NB4 (cell line): ENCODE data around the gene FBXL17.

Source experiments
- DNase-seq: peaks from one replicate; pipeline ENCODE4 v3.0.0; 2010; ENCODE audit warnings: low read depth
- H3K4me3 ChIP-seq: one replicate; pipeline ENCODE4 v1.5.1; 2011; ENCODE audit warnings: mild to moderate bottlenecking, low read depth, low read length, moderate library complexity
- CTCF ChIP-seq: IDR thresholded peaks from one replicate; pipeline ENCODE4 v1.5.1; 2012; ENCODE audit warnings: low read depth, low read length
- MAX ChIP-seq: IDR thresholded peaks from 2 replicates; pipeline ENCODE4 v1.6.1; 2011; ENCODE audit warnings: low read depth, low read length
- MYC ChIP-seq: IDR thresholded peaks from 2 replicates; pipeline ENCODE4 v1.6.1; 2011; ENCODE audit warnings: low read depth, low read length
- POLR2A ChIP-seq: IDR thresholded peaks from 2 replicates; pipeline ENCODE4 v1.6.1; 2011; ENCODE audit warnings: mild to moderate bottlenecking; ENCODE audit not compliant: insufficient read length; ENCODE audit errors: extremely low read depth

FBXL17 gene

GRCh38 chr5:107930891-107931290 lies 451.0 kb downstream of the FBXL17 start:
- no peak for DNase-seq
- no peak for TF ChIP-seq MYC
- TF ChIP-seq POLR2A: no peak
- TF ChIP-seq MAX: no peak
- TF ChIP-seq CTCF: no peak
- H3K4me3 ChIP-seq: no peak overlapping the region

- no peak for DNase-seq
- H3K4me3 ChIP-seq: no peak overlapping the region
- TF ChIP-seq MYC (no peak), CTCF (no peak), POLR2A (no peak), MAX (no peak)
Measured at GRCh38 chr5:107930092-107930491, 451.8 kb downstream of the FBXL17 start.

- TF ChIP-seq MAX (no peak), POLR2A (no peak), MYC (no peak), CTCF (no peak)
- no peak overlapping the region for H3K4me3 ChIP-seq
- no peak for DNase-seq
Measured at GRCh38 chr5:107929080-107929479, 452.8 kb downstream of the FBXL17 start.

GRCh38 chr5:107926121-107926520 lies 455.8 kb downstream of the FBXL17 start:
- TF ChIP-seq MAX (no peak), POLR2A (no peak), CTCF (no peak), MYC (no peak)
- no peak for DNase-seq
- no peak overlapping the region for H3K4me3 ChIP-seq

- TF ChIP-seq MYC: no peak
- no peak for TF ChIP-seq MAX
- no peak for TF ChIP-seq POLR2A
- TF ChIP-seq CTCF: no peak
- no peak overlapping the region for H3K4me3 ChIP-seq
- DNase-seq: no peak
Measured at GRCh38 chr5:107925200-107925599, 456.7 kb downstream of the FBXL17 start.

- DNase-seq: no peak
- no peak overlapping the region for H3K4me3 ChIP-seq
- TF ChIP-seq MAX (no peak), MYC (no peak), POLR2A (no peak), CTCF (no peak)
Measured at GRCh38 chr5:107919969-107920368, 461.9 kb downstream of the FBXL17 start.
